Panc1 (cell line): ENCODE results near the gene ITGB4. TPM values are rescaled to one million over a fixed set of nuclear protein-coding genes. Genes with fewer than 3 reads are reported as not detected.

Experiments used
- ATAC-seq: fragments of 200-7000 bp; cut with Tn5 transposase; 2 replicates; pipeline ENCODE4 v1.9.1; 2020; ENCODE audit warnings: mild to moderate bottlenecking, moderate library complexity
- BruUV-seq: library from RNA; stranded (reverse); fragments of 400-500 nt; replicated peaks from 2 replicates; lab custom pipeline; 2021; lab: Mats Ljungman, UMichigan
- CTCF ChIA-PET: fragments of 300-600 bp; sonication (Branson Sonifier 250); formaldehyde crosslinking; loops from one replicate; lab custom pipeline; 2022; ENCODE audit warnings: antibody characterized with exemption; lab: Charles Lee
- POLR2A ChIA-PET: fragments of 300-600 bp; sonication (Branson Sonifier 250); formaldehyde crosslinking; loops from one replicate; lab custom pipeline; 2022; ENCODE audit warnings: antibody characterized with exemption; lab: Charles Lee
- DNase-seq: peaks from one replicate; pipeline ENCODE4 v3.0.0-alpha.2; 2010; ENCODE audit warnings: low read depth, low spot score
- H3K27ac ChIP-seq: 2 replicates; pipeline ENCODE4 v1.5.1; 2011; ENCODE audit warnings: mild to moderate bottlenecking, low read length, inconsistent platforms
- H3K27me3 ChIP-seq: fragments of 200-500 bp; sonication (Bioruptor generic); 2 replicates; pipeline ENCODE4 v1.6.0; 2014; ENCODE audit warnings: low read length, inconsistent platforms; ENCODE audit not compliant: control insufficient read depth, insufficient read depth
- H3K36me3 ChIP-seq: fragments of 200-500 bp; sonication (Bioruptor generic); 2 replicates; pipeline ENCODE4 v1.5.1; 2014; ENCODE audit warnings: inconsistent platforms, mild to moderate bottlenecking, low read length, moderate library complexity; ENCODE audit not compliant: control insufficient read depth, insufficient read depth
- H3K4me1 ChIP-seq: 2 replicates; pipeline ENCODE4 v1.5.1; 2011; ENCODE audit warnings: inconsistent platforms, mild to moderate bottlenecking, low read length, moderate library complexity; ENCODE audit not compliant: control insufficient read depth, insufficient read depth
- H3K4me3 ChIP-seq, 2 experiments: 2 replicates each; pipeline ENCODE4 v1.5.1; 2011 to 2012; ENCODE audit warnings: low read depth in 2 of 2, low read length in 2 of 2, mild to moderate bottlenecking in 2 of 2, inconsistent platforms in 1 of 2, moderate library complexity in 1 of 2
- H3K9me3 ChIP-seq: fragments of 200-500 bp; sonication (Bioruptor generic); 2 replicates; pipeline ENCODE4 v1.5.1; 2014; ENCODE audit warnings: low read depth, mild to moderate bottlenecking, inconsistent platforms, low read length, moderate library complexity; ENCODE audit not compliant: control insufficient read depth, insufficient read depth
- CTCF ChIP-seq: fragments of 450-650 bp; IDR thresholded peaks from 2 replicates; pipeline ENCODE4 v1.5.1; 2017; ENCODE audit warnings: mild to moderate bottlenecking
- POLR2AphosphoS5 ChIP-seq: IDR thresholded peaks from 2 replicates; pipeline ENCODE4 v1.6.1; 2012; ENCODE audit warnings: mild to moderate bottlenecking, low read depth, low read length, moderate library complexity
- SIN3A ChIP-seq: IDR thresholded peaks from 2 replicates; pipeline ENCODE4 v1.6.1; 2012; ENCODE audit warnings: low read depth, mild to moderate bottlenecking, low read length, moderate library complexity, borderline replicate concordance; ENCODE audit not compliant: insufficient read depth
- TCF7L2 ChIP-seq: IDR thresholded peaks from 2 replicates; pipeline ENCODE4 v1.6.1; 2011; ENCODE audit warnings: mild to moderate bottlenecking, low read depth, low read length, inconsistent platforms
- in situ Hi-C: cut with HindIII; loops from 2 replicates; pipeline ENCODE4 v1.10.0; 2016; ENCODE audit warnings: low sequenced_read_pairs, low pct_unique_long_range_greater_than_20kb
- intact Hi-C: fragments of 100-400 bp; cut with micrococcal nuclease; formaldehyde crosslinking; loops from one replicate; pipeline ENCODE4 v1.10.0; 2022; ENCODE audit not compliant: unreplicated experiment
- total RNA-seq: library from RNA; stranded (reverse); gene quantifications from one replicate; pipeline ENCODE4 v1.2.1, GENCODE V29; 2021; ENCODE audit not compliant: unreplicated experiment
- TF ChIP-seq, protein P1 (sequence below), 2 experiments: IDR thresholded peaks; 2 replicates each; pipeline ENCODE4 v1.6.1; 2011 to 2012; ENCODE audit warnings: low read depth in 2 of 2, control low read depth in 1 of 2, low read length in 1 of 2, mild to moderate bottlenecking in 1 of 2, moderate library complexity in 1 of 2; ENCODE audit not compliant: insufficient read depth in 1 of 2

ITGB4 gene
- total RNA-seq, 1 experiment from 2014 or later: 100 TPM

DNA sequence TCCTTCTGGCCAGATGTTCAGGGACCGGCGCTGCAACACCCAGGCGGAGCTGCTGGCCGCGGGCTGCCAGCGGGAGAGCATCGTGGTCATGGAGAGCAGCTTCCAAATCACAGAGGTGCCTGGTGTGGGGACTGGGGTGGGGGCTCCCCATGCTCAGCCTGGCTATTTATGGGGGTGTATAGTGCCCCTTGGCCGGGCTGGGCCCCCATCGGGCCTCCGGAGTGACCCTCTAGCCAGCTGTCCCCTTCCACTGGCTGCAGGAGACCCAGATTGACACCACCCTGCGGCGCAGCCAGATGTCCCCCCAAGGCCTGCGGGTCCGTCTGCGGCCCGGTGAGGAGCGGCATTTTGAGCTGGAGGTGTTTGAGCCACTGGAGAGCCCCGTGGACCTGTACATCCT lies 6.1 kb downstream of the ITGB4 start:
- TF ChIP-seq SIN3A (no peak), TCF7L2 (no peak), POLR2AphosphoS5 (no peak), CTCF (no peak)
- TF ChIP-seq, protein P1, sequence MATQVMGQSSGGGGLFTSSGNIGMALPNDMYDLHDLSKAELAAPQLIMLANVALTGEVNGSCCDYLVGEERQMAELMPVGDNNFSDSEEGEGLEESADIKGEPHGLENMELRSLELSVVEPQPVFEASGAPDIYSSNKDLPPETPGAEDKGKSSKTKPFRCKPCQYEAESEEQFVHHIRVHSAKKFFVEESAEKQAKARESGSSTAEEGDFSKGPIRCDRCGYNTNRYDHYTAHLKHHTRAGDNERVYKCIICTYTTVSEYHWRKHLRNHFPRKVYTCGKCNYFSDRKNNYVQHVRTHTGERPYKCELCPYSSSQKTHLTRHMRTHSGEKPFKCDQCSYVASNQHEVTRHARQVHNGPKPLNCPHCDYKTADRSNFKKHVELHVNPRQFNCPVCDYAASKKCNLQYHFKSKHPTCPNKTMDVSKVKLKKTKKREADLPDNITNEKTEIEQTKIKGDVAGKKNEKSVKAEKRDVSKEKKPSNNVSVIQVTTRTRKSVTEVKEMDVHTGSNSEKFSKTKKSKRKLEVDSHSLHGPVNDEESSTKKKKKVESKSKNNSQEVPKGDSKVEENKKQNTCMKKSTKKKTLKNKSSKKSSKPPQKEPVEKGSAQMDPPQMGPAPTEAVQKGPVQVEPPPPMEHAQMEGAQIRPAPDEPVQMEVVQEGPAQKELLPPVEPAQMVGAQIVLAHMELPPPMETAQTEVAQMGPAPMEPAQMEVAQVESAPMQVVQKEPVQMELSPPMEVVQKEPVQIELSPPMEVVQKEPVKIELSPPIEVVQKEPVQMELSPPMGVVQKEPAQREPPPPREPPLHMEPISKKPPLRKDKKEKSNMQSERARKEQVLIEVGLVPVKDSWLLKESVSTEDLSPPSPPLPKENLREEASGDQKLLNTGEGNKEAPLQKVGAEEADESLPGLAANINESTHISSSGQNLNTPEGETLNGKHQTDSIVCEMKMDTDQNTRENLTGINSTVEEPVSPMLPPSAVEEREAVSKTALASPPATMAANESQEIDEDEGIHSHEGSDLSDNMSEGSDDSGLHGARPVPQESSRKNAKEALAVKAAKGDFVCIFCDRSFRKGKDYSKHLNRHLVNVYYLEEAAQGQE (IDR thresholded peaks at IDR 0.05; ENCODE audit: insufficient read depth in 1 of 2, low read depth in 2 of 2, low read length in 1 of 2): no peak
- Histone ChIP-seq H3K4me1 (peaks cover 18% of the 10 kb centered on the region), H3K4me3 (no peak overlapping the region), H3K27ac (no peak overlapping the region), H3K9me3 (no peaks in the 10 kb centered on the region), H3K27me3 (no peaks in the 10 kb centered on the region), H3K36me3 (no peaks in the 10 kb centered on the region)
- ATAC-seq (no peak), DNase-seq (no peak)
- POLR2A ChIA-PET: no interaction called here
- CTCF ChIA-PET: no interaction called here
- intact Hi-C loops: no loop called here
- BruUV-seq: no TSS peak
- in situ Hi-C loops: no loop called here

GRCh38 chr17:75729351-75729750 lies 8.1 kb downstream of the ITGB4 start:
- Histone ChIP-seq H3K27ac (no peak overlapping the region), H3K27me3 (no peaks in the 10 kb centered on the region), H3K4me1 (0 out of 2 replicates have a peak, but pooled peaks cover under 1% of the 10 kb centered on the region), H3K9me3 (no peaks in the 10 kb centered on the region), H3K4me3 (no peak overlapping the region), H3K36me3 (no peaks in the 10 kb centered on the region)
- ATAC-seq (peak; percentile 41; the same call in 1 of the 2 replicates), DNase-seq (no peak)
- TF ChIP-seq CTCF (no peak), TCF7L2 (no peak), SIN3A (no peak), POLR2AphosphoS5 (no peak)
- TF ChIP-seq, protein P1 (IDR thresholded peaks at IDR 0.05; ENCODE audit: insufficient read depth in 1 of 2, low read depth in 2 of 2, low read length in 1 of 2): no peak
- in situ Hi-C loops: no loop called here
- CTCF ChIA-PET: interaction anchor here (0.5 kb wide), 1 partner anchor 51 kb away, joined by 3 read pairs; no protein-coding TSS in a partner anchor
- intact Hi-C loops: no loop called here
- BruUV-seq: no TSS peak
- POLR2A ChIA-PET: no interaction called here
